Trophoblast cell (in vitro differentiated cells and primary cell): Measurements from ENCODE around the gene CAPN9.

Source experiments
- DNase-seq, 2 donors: peaks; one replicate each; pipeline ENCODE4 v3.0.0-alpha.2; 2016
- H2AFZ ChIP-seq: 2 replicates; pipeline ENCODE4 v1.6.1; 2013; ENCODE audit warnings: low read length, moderate library complexity, mild to moderate bottlenecking; ENCODE audit not compliant: insufficient read depth, poor library complexity
- H2AK5ac ChIP-seq: 2 replicates; pipeline ENCODE4 v1.6.1; 2013; ENCODE audit warnings: mild to moderate bottlenecking, low read length
- H2BK120ac ChIP-seq: 2 replicates; pipeline ENCODE4 v1.6.1; 2013; ENCODE audit warnings: low read length, mild to moderate bottlenecking, moderate library complexity; ENCODE audit not compliant: insufficient read depth, poor library complexity
- H2BK12ac ChIP-seq: 2 replicates; pipeline ENCODE4 v1.6.1; 2013; ENCODE audit warnings: mild to moderate bottlenecking, low read length, moderate library complexity
- H2BK5ac ChIP-seq: 2 replicates; pipeline ENCODE4 v1.6.1; 2013; ENCODE audit warnings: low read length, low read depth, moderate library complexity, mild to moderate bottlenecking; ENCODE audit not compliant: poor library complexity
- H3K14ac ChIP-seq: 2 replicates; pipeline ENCODE4 v1.6.1; 2013; ENCODE audit warnings: mild to moderate bottlenecking, low read length
- H3K18ac ChIP-seq: 2 replicates; pipeline ENCODE4 v1.6.1; 2013; ENCODE audit warnings: mild to moderate bottlenecking, low read length
- H3K23ac ChIP-seq: 2 replicates; pipeline ENCODE4 v1.6.1; 2013; ENCODE audit warnings: low read length
- H3K27ac ChIP-seq: 2 replicates; pipeline ENCODE4 v1.5.1; 2013; ENCODE audit warnings: low read depth, mild to moderate bottlenecking, inconsistent platforms, low read length, moderate library complexity
- H3K27me3 ChIP-seq: 2 replicates; pipeline ENCODE4 v1.6.1; 2013; ENCODE audit warnings: inconsistent platforms, mild to moderate bottlenecking, low read length, moderate library complexity; ENCODE audit not compliant: insufficient read depth
- H3K36me3 ChIP-seq, 2 experiments: 1 replicate in 1 of 2; 2 replicates in 1 of 2; pipeline ENCODE4 v1.6.1; 2013; ENCODE audit warnings: low read length in 2 of 2, mild to moderate bottlenecking in 2 of 2, moderate library complexity in 1 of 2; ENCODE audit not compliant: insufficient read depth in 2 of 2, control insufficient read depth in 1 of 2
- H3K4ac ChIP-seq: 2 replicates; pipeline ENCODE4 v1.6.1; 2013; ENCODE audit warnings: low read depth, mild to moderate bottlenecking, low read length, moderate library complexity
- H3K4me1 ChIP-seq, 2 experiments: 1 replicate in 1 of 2; 2 replicates in 1 of 2; pipeline ENCODE4 v1.6.1; 2013; ENCODE audit warnings: low read length in 2 of 2, mild to moderate bottlenecking in 2 of 2, moderate library complexity in 1 of 2; ENCODE audit not compliant: insufficient read depth in 2 of 2, control insufficient read depth in 1 of 2
- H3K4me2 ChIP-seq: 2 replicates; pipeline ENCODE4 v1.6.1; 2013; ENCODE audit warnings: inconsistent platforms, mild to moderate bottlenecking, low read length, moderate library complexity
- H3K4me3 ChIP-seq: 2 replicates; pipeline ENCODE4 v1.5.1; 2013; ENCODE audit warnings: mild to moderate bottlenecking, low read depth, low read length, inconsistent platforms
- H3K79me1 ChIP-seq: one replicate; pipeline ENCODE4 v1.6.1; 2013; ENCODE audit warnings: low read length
- H3K79me2 ChIP-seq: 2 replicates; pipeline ENCODE4 v1.6.1; 2013; ENCODE audit warnings: low read length, mild to moderate bottlenecking; ENCODE audit not compliant: control insufficient read depth, insufficient read depth, poor library complexity
- H3K9ac ChIP-seq: 2 replicates; pipeline ENCODE4 v1.6.1; 2013; ENCODE audit warnings: mild to moderate bottlenecking, low read length
- H3K9me3 ChIP-seq: 2 replicates; pipeline ENCODE4 v1.6.1; 2013; ENCODE audit warnings: low read depth, mild to moderate bottlenecking, control low read depth, inconsistent platforms, low read length; ENCODE audit not compliant: insufficient read depth
- H4K12ac ChIP-seq: 2 replicates; pipeline ENCODE4 v1.6.1; 2013; ENCODE audit warnings: low read depth, mild to moderate bottlenecking, low read length, moderate library complexity
- H4K8ac ChIP-seq: 2 replicates; pipeline ENCODE4 v1.6.1; 2013; ENCODE audit warnings: low read depth, mild to moderate bottlenecking, low read length, moderate library complexity
- H4K91ac ChIP-seq: one replicate; pipeline ENCODE4 v1.6.1; 2013; ENCODE audit warnings: low read depth, mild to moderate bottlenecking, low read length, moderate library complexity
- WGBS: extraction: QIAGEN DNeasy Blood & Tissue Kit; methylation state at CpG from one replicate; pipeline ENCODE4 v1.1.7; 2013; ENCODE audit warnings: missing lambda C conversion rate; ENCODE audit not compliant: insufficient read length, insufficient coverage; ENCODE audit errors: extremely low coverage; 5-methylcytosine and 5-hydroxymethylcytosine counted together

Gene CAPN9

DNA sequence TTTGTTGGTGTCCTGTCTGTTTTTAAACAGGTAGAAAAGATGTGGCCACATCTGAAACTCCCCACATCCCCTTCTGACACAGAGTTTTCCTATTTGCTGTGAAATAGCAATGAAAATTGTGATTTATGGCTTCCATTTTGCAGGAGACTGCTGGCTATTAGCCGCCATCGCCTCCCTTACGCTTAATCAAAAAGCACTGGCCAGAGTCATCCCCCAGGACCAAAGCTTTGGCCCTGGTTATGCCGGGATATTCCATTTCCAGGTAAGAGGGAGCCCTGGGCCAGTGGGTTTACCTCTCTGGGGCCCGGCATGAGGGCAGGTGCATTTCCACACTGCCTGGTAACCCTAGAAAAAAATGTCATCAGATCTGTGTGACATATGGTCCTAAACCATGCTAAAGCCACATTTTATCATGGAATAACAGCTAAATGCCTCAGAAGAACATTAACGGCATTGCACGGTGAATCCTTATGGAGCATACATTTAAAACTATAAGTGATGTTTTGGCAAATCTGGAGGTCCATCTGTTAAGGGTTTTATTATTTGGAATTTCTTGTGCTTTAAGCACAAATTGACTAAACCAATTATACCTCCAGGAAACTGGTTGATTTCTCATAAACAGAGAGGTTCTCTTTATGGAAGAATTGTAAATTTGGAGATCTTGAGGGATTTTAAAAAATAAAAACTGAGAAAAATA, 12.3 kb downstream of the CAPN9 start:
- no peak overlapping the region for H4K12ac ChIP-seq
- H3K27me3 ChIP-seq: no peaks in the 10 kb centered on the region
- H2BK12ac ChIP-seq: no peak overlapping the region
- peaks cover 1% of the 10 kb centered on the region for H3K9me3 ChIP-seq
- H3K9ac ChIP-seq: no peak overlapping the region
- H2BK5ac ChIP-seq: no peak overlapping the region
- H3K4me3 ChIP-seq: no peak overlapping the region
- H4K91ac ChIP-seq: no peak overlapping the region
- DNase-seq: no peak
- no peak overlapping the region for H4K8ac ChIP-seq
- H3K18ac ChIP-seq: no peak overlapping the region
- no peaks in the 10 kb centered on the region for H3K79me1 ChIP-seq
- H3K36me3 ChIP-seq: no peaks in the 10 kb centered on the region
- no peak overlapping the region for H3K27ac ChIP-seq
- H3K23ac ChIP-seq: no peak overlapping the region
- no peak overlapping the region for H2AFZ ChIP-seq
- no peak overlapping the region for H3K14ac ChIP-seq
- H3K4ac ChIP-seq: no peak overlapping the region
- peaks cover 2 to 14% of the 10 kb centered on the region in 2 experiments for H3K4me1 ChIP-seq
- H2AK5ac ChIP-seq: no peak overlapping the region
- H2BK120ac ChIP-seq: no peak overlapping the region
- H3K4me2 ChIP-seq: no peak overlapping the region
- WGBS: no CpG with 5 or more reads among the region's 7 CpGs
- H3K79me2 ChIP-seq: no peaks in the 10 kb centered on the region

DNA sequence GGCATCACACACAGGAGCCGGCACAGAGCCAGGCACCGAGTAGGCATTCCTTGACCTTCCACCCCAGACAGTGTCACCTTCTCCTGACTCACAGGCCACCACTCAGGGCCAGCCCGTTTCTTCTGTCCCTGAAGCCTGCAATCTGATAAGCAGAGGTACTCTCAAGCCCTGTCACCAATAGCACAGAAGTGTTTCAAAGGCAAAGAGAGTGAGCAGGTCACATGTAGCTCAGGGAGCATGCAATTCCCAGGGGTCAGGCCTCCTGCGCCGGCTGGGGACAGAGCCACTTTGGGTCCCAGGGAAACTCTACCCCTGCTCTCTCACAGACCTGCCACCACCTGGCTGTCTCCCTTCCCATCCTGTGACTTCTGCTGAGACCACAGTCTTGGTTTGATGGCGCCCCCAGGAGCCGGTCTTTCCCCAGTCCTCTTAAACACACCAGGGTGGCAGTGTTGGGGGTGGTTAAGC, 13.2 kb downstream of the CAPN9 start:
- no peak overlapping the region for H3K23ac ChIP-seq
- H2BK5ac ChIP-seq: no peak overlapping the region
- H3K4ac ChIP-seq: no peak overlapping the region
- H3K4me3 ChIP-seq: no peak overlapping the region
- no CpG with 5 or more reads among the region's 7 CpGs for WGBS
- H3K27me3 ChIP-seq: no peaks in the 10 kb centered on the region
- H2AFZ ChIP-seq: no peak overlapping the region
- H3K18ac ChIP-seq: no peak overlapping the region
- H4K91ac ChIP-seq: no peak overlapping the region
- H3K79me2 ChIP-seq: no peaks in the 10 kb centered on the region
- peaks cover 2 to 14% of the 10 kb centered on the region in 2 experiments for H3K4me1 ChIP-seq
- peak in 1 of 2 donors; percentile 25 for DNase-seq
- peaks cover 1% of the 10 kb centered on the region for H3K9me3 ChIP-seq
- no peak overlapping the region for H3K4me2 ChIP-seq
- no peak overlapping the region for H4K8ac ChIP-seq
- H3K14ac ChIP-seq: no peak overlapping the region
- no peak overlapping the region for H2AK5ac ChIP-seq
- no peak overlapping the region for H3K27ac ChIP-seq
- H4K12ac ChIP-seq: no peak overlapping the region
- H2BK120ac ChIP-seq: no peak overlapping the region
- no peaks in the 10 kb centered on the region for H3K79me1 ChIP-seq
- H2BK12ac ChIP-seq: no peak overlapping the region
- no peak overlapping the region for H3K9ac ChIP-seq
- H3K36me3 ChIP-seq: no peaks in the 10 kb centered on the region

DNA sequence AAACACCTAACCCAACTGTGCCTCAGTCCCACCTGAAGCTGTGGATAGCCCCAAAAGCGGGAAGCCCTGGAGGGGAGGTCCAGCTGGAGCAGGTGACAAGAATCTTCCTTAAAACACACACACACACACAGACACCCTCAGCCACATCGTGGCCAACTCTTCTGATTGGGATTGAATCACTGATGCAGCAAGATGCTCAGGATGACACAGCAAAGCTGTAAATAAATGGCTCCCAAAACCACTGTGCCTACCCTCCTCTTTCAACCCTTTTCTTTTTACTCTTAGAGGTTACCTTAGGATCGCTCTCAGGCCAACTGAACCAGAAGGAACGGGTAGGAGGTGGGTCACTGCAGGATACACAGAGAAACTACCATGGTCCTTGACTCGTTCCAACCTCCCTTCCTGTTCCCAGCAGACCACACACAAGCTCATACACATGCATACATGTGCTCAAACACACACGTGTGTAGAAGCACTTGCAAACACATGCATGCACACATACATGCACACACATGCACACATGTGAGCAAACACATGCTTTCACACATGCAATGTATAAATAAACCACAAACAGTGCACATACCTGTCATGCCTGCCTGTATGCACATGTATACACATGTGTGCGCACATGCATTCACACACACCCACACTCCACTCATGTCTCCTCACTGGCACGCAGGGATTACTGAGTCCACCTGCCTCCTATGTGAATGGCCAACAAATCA, 14.4 kb downstream of the CAPN9 start:
- H3K36me3 ChIP-seq: no peaks in the 10 kb centered on the region
- no CpG with 5 or more reads among the region's 8 CpGs for WGBS
- no peak overlapping the region for H2BK120ac ChIP-seq
- H3K4me1 ChIP-seq: peaks cover 2 to 14% of the 10 kb centered on the region in 2 experiments
- H4K91ac ChIP-seq: no peak overlapping the region
- H3K9me3 ChIP-seq: peaks cover 1% of the 10 kb centered on the region
- H2BK12ac ChIP-seq: no peak overlapping the region
- H3K14ac ChIP-seq: no peak overlapping the region
- H2BK5ac ChIP-seq: no peak overlapping the region
- H3K9ac ChIP-seq: no peak overlapping the region
- H3K79me1 ChIP-seq: no peaks in the 10 kb centered on the region
- H3K79me2 ChIP-seq: no peaks in the 10 kb centered on the region
- DNase-seq: no peak
- no peak overlapping the region for H3K23ac ChIP-seq
- no peak overlapping the region for H3K4ac ChIP-seq
- no peak overlapping the region for H3K4me2 ChIP-seq
- H2AK5ac ChIP-seq: no peak overlapping the region
- H3K27ac ChIP-seq: no peak overlapping the region
- no peak overlapping the region for H4K12ac ChIP-seq
- H3K27me3 ChIP-seq: no peaks in the 10 kb centered on the region
- no peak overlapping the region for H4K8ac ChIP-seq
- no peak overlapping the region for H2AFZ ChIP-seq
- H3K4me3 ChIP-seq: no peak overlapping the region
- no peak overlapping the region for H3K18ac ChIP-seq

DNA sequence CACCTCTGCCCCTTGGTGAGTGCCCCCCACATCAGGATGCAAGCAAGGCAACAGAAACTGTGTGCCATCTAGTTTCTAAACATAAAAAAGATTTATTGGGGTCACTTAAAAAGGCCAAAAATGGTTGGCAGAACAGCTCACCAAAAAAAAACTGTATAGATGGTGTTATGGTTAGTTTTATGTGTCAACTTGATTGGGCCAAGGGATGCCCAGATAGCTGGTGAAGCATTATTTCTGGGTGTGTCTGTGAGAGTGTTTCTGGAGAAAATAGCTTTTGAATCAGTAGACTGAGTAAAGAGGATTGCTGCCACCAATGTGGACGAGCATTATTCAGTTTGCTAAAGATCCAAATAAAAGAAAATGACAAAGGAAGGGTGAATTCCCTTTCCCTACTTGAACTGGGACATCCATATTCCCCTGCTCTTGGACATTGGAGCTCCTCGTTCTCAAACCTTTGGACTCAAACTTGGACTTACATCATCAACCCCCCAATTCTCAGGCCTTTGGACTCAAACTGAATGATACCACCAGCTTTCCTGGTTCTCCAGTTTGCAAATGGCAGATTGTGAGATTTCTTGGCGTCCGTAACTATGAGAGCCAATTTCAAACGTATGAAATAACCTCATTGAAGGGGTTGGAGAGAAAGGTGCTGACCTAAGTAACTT, 16.9 kb downstream of the CAPN9 start:
- Histone ChIP-seq H2BK5ac (no peak overlapping the region), H2BK120ac (no peak overlapping the region), H2AK5ac (no peak overlapping the region), H4K12ac (no peak overlapping the region), H3K9me3 (peaks cover 1% of the 10 kb centered on the region), H3K23ac (no peak overlapping the region), H2AFZ (no peak overlapping the region), H2BK12ac (no peak overlapping the region), H3K36me3 (no peaks in the 10 kb centered on the region), H3K4me2 (no peak overlapping the region), H3K18ac (no peak overlapping the region), H3K14ac (no peak overlapping the region), H4K91ac (no peak overlapping the region), H3K4ac (no peak overlapping the region), H3K27me3 (no peaks in the 10 kb centered on the region), H4K8ac (no peak overlapping the region), H3K79me1 (peaks cover 3% of the 10 kb centered on the region), H3K4me3 (no peak overlapping the region), H3K4me1 (peaks cover 5 to 12% of the 10 kb centered on the region in 2 experiments), H3K79me2 (peaks cover 3% of the 10 kb centered on the region), H3K27ac (no peak overlapping the region), H3K9ac (no peak overlapping the region)
- WGBS: no CpG with 5 or more reads among the region's 5 CpGs
- DNase-seq: no peak
